GM18507 (cell line): ENCODE measurements around the gene CYP26A1.

Source experiments
- DNase-seq: peaks from one replicate; pipeline ENCODE4 v3.0.0; 2011; ENCODE audit warnings: low read depth; ENCODE audit not compliant: insufficient read length; ENCODE audit errors: extremely low spot score
- FAIRE-seq: peaks from 2 replicates; lab custom pipeline; 2011; peaks lifted over from hg19 to GRCh38; lab: Jason Lieb, UNC

The CYP26A1 gene

DNA sequence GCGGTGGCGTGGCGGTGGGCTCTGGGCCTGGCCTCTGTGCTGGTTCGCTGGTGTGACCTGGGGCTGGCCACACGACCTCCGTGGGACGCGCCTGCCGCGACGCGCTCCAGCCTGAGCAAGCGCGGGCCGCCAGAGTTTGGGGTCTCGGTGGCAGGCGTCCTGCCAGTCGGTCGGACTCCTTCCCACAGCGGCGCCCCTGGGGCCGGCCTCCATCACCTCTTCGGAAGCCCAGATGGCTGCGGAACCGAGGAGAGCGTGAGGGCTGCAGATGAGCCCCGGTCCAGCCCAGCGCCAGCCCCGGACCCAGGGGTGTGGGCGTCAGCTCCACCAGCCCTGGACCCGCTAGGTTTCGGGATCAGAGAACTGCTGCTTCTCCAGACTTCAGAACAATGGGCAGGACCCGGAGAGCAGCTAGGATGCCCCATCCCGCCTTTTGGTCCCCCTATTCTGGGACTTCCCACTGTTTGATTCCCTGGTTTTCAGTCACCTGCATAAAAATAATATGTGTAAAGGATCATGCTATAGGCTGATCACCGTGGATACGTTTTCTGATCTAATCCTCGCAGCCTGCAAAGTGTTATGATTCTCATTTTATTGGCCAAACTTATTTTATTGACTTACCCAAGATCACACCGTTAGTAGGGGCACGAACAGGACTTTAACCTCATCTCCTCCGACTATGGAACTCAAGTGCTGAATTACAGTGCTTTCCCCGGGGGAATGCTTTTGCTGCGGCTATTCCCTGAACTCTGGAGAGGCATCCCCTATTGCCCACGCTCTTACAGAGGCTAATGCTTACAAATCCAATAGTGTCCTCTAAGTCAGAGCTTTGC lies 10.3 kb upstream of the CYP26A1 start:
- no peak for DNase-seq
- no peak for FAIRE-seq

- DNase-seq (no peak), FAIRE-seq (no peak)
Observed at GRCh38 chr10:93063977-93064660, 9.6 kb upstream of the CYP26A1 start.

DNA sequence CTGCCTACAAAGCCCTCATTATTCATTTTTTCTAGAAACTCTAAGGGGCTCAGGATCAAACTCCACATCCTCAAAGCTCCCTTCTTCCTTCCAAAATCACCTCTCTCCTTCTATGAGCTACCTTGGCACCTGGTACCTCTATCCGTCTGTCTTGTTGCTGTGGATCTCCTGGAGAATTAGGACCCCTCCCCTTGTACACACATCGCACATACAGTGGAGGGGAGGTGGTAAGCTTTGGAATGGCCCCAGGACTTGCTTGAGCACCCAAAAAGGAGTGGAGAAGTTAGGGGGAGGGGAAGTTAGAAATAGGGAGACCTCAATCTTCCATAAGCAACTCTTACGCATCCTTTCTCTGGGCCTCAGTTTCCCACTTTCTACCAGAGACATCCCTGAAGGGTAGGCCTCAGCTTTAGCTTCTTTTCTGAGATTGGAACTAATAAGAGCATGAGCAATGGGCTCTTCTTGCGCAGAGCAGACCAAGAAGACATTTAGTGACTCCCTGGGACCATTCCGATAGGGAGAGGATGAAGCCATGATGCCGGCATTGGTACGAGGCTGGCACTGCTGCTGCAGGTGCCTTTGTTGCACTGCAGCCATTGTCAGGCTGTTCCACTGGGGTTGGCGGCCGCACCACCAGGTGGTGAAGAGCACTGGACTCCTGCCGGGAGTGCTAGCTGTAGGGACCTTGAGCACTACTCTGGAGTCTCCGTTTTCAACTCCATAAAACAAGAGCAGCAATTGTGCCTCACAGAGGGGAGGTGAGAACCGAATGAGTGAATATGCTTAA lies 8.6 kb upstream of the CYP26A1 start:
- no peak for FAIRE-seq
- DNase-seq: no peak

GRCh38 chr10:93065675-93066543 lies 7.8 kb upstream of the CYP26A1 start:
- FAIRE-seq (no peak), DNase-seq (no peak)

- FAIRE-seq: no peak
Observed at GRCh38 chr10:93066544-93066913, 7.2 kb upstream of the CYP26A1 start.

DNA sequence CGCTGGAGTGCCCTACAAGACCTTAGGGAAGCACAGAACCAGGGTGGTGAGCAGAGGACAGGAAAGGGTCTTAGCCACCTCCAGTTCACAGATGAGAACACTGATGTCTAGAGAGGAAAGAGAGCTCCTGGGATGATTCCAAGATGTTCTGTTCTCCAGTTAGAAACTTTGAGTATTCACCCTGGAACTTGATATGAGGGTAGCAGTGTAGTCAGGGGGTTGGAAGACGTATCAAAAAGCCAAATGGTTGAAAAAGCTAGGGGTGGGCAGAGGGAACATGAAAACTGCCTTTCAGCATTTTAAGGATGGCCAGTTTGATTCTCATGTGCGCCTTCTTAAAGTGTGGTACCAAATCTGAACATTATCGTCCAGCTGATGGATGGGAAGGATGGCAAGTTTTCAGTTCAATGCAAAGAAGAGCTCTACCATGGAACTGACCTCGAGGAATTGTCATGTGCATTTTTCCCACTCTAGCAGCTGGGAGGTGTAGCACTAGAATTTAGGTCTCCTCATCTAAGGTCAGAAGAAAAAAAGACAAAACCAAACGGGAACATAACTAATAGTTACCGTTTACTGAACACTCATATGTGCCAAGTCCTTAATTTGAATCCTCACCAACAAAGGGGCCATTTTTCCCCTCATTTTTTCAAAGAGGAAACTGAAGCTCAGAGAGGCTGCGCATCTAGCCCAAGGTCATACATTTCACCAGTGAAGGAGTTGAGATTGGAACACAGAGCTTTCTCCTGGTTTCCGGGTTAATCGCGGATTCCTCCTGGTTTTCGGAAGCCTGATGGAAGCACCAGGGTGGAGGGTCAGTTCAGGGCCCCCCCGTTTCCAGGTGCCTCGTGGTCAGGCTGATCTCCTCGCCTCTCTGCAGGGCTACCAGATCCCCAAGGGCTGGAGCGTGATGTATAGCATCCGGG lies 6.0 kb upstream of the CYP26A1 start:
- FAIRE-seq (no peak), DNase-seq (no peak)

More at GRCh38 chr10:93066544-93066913, 7.2 kb upstream of the CYP26A1 start:
- DNase-seq: no peak

- DNase-seq: no peak
- FAIRE-seq: no peak
Observed at GRCh38 chr10:93068411-93069244, 5.1 kb upstream of the CYP26A1 start.

DNA sequence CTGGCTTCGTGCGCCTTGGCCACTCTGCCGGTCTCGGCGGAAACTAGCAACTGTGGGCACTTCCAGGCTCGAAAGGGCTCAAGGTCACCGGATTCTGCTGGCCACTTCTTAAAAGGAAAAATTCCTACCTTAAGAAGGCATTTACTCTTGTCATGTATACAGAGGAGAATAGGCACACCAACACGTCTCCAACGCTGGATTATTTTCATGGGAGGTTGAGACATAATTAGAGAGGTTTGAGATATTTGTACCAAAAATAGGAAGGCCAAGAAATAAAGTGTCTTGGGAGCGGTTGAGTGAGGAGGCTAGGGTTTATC lies 4.5 kb upstream of the CYP26A1 start:
- DNase-seq (no peak), FAIRE-seq (no peak)

DNA sequence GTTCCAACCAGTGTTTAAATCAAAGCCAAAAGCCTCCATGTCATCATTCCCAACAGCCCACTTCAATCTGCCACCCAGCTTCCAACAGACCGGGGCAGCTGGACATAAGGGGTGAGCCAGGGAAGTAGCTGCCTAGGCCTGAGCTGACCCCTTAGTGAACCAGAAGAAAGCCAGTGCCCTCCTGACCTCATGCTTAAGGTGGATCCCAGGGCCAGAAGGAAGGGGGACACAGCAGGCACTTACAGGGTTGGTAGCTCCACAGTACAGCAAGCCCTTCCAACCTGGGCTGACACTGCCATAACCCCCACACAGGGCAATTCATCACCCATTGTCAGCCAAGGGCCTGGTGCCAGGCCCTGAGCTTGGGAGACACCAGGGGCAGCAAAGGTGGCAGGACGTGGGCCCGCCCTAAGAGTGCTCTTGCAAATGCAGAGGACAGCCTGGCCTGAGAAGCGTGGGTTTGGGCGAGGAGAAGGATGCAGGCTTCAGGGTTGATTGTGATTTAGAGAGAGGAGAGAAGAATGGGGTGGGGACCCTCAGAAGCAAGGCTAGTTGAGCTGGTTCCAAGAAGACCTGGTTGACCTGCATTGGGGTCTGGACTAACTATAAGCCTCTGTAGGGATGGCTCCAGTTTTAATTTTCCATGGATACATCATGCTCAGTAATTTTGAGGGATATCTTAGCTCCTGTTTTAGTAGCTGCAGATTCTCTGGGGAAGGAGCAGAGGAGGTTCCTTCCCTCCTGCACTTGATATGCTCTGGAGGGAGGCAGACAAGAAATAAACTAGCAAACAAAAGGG lies 3.1 kb upstream of the CYP26A1 start:
- no peak for FAIRE-seq
- no peak for DNase-seq

- DNase-seq (no peak), FAIRE-seq (no peak)
Observed at GRCh38 chr10:93071177-93071472, 2.6 kb upstream of the CYP26A1 start.

DNA sequence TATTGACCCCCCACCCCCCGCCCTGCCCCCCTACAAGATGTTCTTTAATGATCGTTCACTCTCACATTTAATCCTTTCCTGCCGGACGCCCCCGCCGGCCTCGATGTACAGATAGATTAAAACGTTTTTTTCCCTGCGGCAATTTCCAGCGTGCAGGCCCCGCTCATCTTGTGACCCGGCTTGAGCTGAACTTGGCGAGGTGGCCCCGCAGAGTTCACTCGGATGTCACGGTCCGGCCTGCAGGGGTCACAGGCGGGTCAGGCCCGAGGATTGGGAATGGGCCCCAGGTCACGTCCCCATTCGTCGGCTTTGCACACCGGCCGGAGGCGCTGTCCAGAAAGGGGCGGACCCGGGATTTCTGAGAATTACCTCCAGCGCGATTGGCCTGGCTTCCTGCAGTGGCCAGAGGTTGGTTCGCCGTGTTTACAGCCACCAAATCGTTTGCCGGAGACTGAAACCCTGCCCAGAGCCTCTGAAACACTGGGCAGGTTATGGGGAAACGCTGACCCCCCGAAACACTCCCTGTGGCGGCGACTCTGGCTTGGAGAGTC lies 1.9 kb upstream of the CYP26A1 start:
- FAIRE-seq (no peak), DNase-seq (no peak)

GRCh38 chr10:93072225-93072712 lies 1.4 kb upstream of the CYP26A1 start:
- FAIRE-seq (no peak), DNase-seq (no peak)

DNA sequence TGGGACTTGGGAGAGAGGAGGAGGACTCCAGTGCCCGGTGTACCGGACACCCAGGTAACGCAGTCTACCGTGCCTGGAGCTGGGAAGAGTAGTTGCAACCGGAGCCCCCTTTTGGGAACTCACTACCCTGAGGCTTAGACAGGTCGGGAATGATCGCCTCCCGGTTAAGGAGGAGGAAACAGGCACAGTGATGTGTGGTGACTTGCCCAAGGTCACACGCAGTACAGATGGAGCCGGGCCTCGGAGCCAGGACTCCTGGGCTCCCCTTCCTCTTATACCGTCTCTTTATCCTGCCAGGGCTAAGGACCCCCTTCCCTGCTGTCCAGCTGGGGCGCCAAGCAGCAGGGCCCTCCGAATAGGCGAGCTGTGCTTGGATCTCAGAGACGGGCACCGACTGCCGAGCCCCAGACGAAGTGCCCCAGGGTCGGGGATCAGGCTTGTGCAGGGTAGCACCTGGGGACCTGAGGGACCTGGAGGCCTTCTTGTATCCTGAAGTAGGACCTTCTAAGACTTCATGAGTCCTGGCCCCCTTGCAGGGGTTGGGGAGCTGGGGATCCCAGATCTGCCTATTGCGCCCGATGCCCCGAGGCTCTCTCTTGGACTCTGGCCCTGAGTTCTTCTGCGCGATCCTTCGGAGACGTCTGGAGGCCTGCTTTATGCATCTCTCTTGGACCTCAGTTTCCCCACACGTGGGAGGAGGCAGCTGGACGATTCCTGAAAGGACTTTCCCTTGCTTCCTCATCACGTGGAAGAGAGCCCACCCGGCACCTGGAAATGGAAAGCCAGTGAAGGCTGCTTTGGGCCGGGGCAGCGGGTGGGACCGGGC lies 767 bp upstream of the CYP26A1 start:
- DNase-seq (no peak), FAIRE-seq (no peak)

DNA sequence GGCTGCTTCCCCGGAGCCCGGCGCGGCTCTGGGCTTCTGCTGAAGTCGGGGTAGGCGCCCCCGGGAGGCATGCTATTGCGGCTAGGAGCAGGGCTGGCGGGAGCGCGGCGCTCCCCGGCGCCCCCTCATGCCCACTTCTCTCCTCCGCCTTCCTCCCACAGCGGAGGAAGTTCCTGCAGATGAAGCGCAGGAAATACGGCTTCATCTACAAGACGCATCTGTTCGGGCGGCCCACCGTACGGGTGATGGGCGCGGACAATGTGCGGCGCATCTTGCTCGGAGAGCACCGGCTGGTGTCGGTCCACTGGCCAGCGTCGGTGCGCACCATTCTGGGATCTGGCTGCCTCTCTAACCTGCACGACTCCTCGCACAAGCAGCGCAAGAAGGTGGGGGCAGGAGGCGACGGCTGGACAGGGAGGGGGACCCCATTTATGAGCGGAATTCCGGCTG lies 479 bp downstream of the CYP26A1 start:
- DNase-seq (no peak), FAIRE-seq (no peak)

GRCh38 chr10:93074597-93075368 lies 1.1 kb downstream of the CYP26A1 start:
- FAIRE-seq: no peak
- no peak for DNase-seq
